Germinal center (tissue), 1 donor: ENCODE results near the gene AKNA.

Experiments
- DNase-seq: peaks from one replicate; pipeline ENCODE4 v3.0.0; 2012; ENCODE audit warnings: mixed read lengths, low spot score

AKNA gene

DNA sequence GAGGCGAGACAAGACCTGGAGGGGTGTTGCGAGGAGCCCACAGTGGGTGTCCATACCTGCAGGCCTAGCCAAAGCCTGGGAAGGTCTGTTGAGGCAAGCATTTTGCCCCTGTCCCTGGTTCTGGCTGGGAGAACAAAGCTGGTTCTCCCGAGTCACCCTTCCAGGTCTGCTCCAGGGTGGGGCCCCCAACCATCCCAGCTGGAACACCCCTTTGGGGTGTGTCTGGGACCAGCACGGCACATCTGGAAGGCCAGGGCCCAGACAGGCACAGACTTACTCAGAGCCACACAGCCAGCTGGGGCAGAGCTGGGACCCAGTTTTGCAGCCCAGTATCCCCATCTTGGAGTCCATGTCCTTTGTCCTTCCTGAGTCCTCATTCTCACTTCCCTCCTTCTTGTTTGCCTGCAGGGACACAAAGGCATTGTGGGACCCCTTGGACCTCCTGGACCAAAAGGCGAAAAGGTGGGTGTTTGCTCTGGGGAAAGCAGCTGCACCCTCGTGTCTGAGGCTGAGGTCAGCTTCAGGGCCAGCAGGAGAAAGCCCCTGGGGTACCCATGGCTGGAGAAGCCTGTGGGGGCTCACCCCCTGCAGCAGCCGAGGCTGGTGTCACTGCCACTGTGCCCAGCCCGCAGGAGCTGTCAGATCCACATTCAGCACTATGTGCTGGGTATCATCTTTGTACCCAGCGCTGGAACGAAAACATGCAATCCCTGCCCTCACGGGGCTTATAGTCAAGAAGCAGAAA is 103.3 kb downstream of the AKNA start:
- DNase-seq = no peak
